DND-41 (cell line): ENCODE data around the gene PLEK2.

Experiments used
- ATAC-seq: fragments of 200-7000 bp; cut with Tn5 transposase; 3 replicates; pipeline ENCODE4 v1.9.1; 2021; ENCODE audit warnings: low read depth; ENCODE audit not compliant: insufficient read depth
- DNase-seq: peaks from one replicate; pipeline ENCODE4 v3.0.0-alpha.2; 2020
- H2AFZ ChIP-seq: 2 replicates; pipeline ENCODE4 v1.6.0; 2012; ENCODE audit warnings: low read depth, low read length
- H3K27ac ChIP-seq: 2 replicates; pipeline ENCODE4 v1.5.1; 2012; ENCODE audit warnings: low read length, inconsistent platforms
- H3K27me3 ChIP-seq: fragments of 200-600 bp; sonication (generic); 2 replicates; pipeline ENCODE4 v1.6.0; 2012; ENCODE audit warnings: low read length, mild to moderate bottlenecking, inconsistent platforms; ENCODE audit not compliant: insufficient read depth, poor library complexity
- H3K36me3 ChIP-seq: 2 replicates; pipeline ENCODE4 v1.5.1; 2012; ENCODE audit warnings: low read length, inconsistent platforms; ENCODE audit not compliant: insufficient read depth
- H3K4me1 ChIP-seq: 2 replicates; pipeline ENCODE4 v1.5.1; 2012; ENCODE audit warnings: mild to moderate bottlenecking, low read length; ENCODE audit not compliant: insufficient read depth
- H3K4me2 ChIP-seq: 2 replicates; pipeline ENCODE4 v1.6.0; 2012; ENCODE audit warnings: mild to moderate bottlenecking, moderate library complexity, low read length, inconsistent platforms; ENCODE audit not compliant: insufficient read depth
- H3K4me3 ChIP-seq, 2 experiments: fragments of 200-600 bp in 1 of 2; shearing (Covaris generic) in 1 of 2; 2 replicates each; pipeline ENCODE4 v1.5.1; 2012 to 2016; ENCODE audit warnings: inconsistent platforms in 2 of 2, low read length in 2 of 2, mild to moderate bottlenecking in 2 of 2, low read depth in 1 of 2, moderate library complexity in 1 of 2
- H3K79me2 ChIP-seq: 2 replicates; pipeline ENCODE4 v1.6.0; 2012; ENCODE audit warnings: low read length, inconsistent platforms; ENCODE audit not compliant: insufficient read depth
- H3K9ac ChIP-seq: 2 replicates; pipeline ENCODE4 v1.6.0; 2012; ENCODE audit warnings: low read depth, mild to moderate bottlenecking, inconsistent platforms, low read length, moderate library complexity
- H3K9me3 ChIP-seq: 2 replicates; pipeline ENCODE4 v1.5.1; 2012; ENCODE audit warnings: low read length, moderate library complexity, mild to moderate bottlenecking, inconsistent platforms; ENCODE audit not compliant: insufficient read depth, severe bottlenecking
- H4K20me1 ChIP-seq: 2 replicates; pipeline ENCODE4 v1.6.0; 2012; ENCODE audit warnings: low read length; ENCODE audit not compliant: insufficient read depth
- CTCF ChIP-seq: IDR thresholded peaks from 2 replicates; pipeline ENCODE4 v1.5.1; 2012; ENCODE audit warnings: borderline replicate concordance, low read length, moderate library complexity, mild to moderate bottlenecking; ENCODE audit not compliant: poor library complexity, severe bottlenecking; ENCODE audit errors: extremely low read depth
- EZH2 ChIP-seq: IDR thresholded peaks from 3 replicates; pipeline ENCODE4 v1.6.1; 2012; ENCODE audit warnings: borderline replicate concordance, low read depth, mild to moderate bottlenecking, moderate library complexity, low read length, inconsistent platforms; ENCODE audit not compliant: severe bottlenecking

The PLEK2 gene

DNA sequence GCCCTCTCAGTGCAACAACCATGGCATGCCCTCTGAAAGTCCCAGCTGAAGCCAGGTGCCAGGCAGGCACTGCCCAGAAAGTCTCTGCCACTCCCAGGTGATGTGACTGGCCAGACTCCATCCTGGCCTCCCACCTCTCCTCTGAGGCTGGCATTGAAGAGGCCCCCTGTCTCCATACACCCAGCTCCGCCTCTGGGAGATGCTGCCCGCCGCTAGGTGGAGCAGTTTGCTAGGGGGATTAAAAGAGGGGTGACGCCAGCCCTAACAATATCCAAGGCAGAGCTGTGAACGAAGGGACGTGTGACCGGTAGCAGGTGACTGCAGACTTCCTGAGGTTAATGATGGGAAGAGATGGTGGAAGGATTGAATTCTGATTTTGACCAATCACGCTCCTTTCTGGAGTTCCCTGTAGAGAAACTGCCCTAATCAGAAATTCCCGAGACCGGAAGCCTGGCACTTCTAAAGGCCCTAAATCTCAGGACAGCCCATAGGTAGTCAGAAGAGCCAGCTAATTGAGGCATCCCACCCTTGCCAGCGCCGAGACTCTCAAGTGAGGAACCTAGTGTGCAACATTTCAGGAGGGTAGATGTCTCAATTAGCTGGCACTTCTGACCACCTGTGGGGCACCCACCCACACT, 8.3 kb upstream of the PLEK2 start:
- Histone ChIP-seq H3K9ac (no peak overlapping the region), H3K27me3 (peaks cover 11% of the 10 kb centered on the region), H3K36me3 (no peaks in the 10 kb centered on the region), H3K4me1 (no peaks in the 10 kb centered on the region), H3K4me3 (no peak overlapping the region), H2AFZ (no peak overlapping the region), H4K20me1 (no peaks in the 10 kb centered on the region), H3K79me2 (no peaks in the 10 kb centered on the region), H3K4me2 (no peak overlapping the region), H3K27ac (no peak overlapping the region), H3K9me3 (no peaks in the 10 kb centered on the region)
- DNase-seq (peak; percentile 60), ATAC-seq (peak; percentile 84)
- TF ChIP-seq CTCF: peak; percentile 75
- TF ChIP-seq EZH2: no peak

GRCh38 chr14:67418401-67419191, 6.6 kb upstream of the PLEK2 start:
- ATAC-seq (no peak), DNase-seq (no peak)
- Histone ChIP-seq H3K9ac (no peak overlapping the region), H3K4me1 (no peaks in the 10 kb centered on the region), H3K9me3 (no peaks in the 10 kb centered on the region), H3K27me3 (peaks cover 5% of the 10 kb centered on the region), H4K20me1 (no peaks in the 10 kb centered on the region), H3K79me2 (no peaks in the 10 kb centered on the region), H3K4me3 (no peak overlapping the region), H3K36me3 (no peaks in the 10 kb centered on the region), H3K4me2 (no peak overlapping the region), H2AFZ (no peak overlapping the region), H3K27ac (no peak overlapping the region)
- TF ChIP-seq EZH2: no peak
- TF ChIP-seq CTCF: no peak

GRCh38 chr14:67417633-67418032, 5.7 kb upstream of the PLEK2 start:
- Histone ChIP-seq H2AFZ (no peak overlapping the region), H3K79me2 (no peaks in the 10 kb centered on the region), H3K4me1 (no peaks in the 10 kb centered on the region), H3K4me2 (no peak overlapping the region), H3K27me3 (no peaks in the 10 kb centered on the region), H3K27ac (no peak overlapping the region), H3K4me3 (no peak overlapping the region), H3K9ac (no peak overlapping the region), H3K36me3 (no peaks in the 10 kb centered on the region), H3K9me3 (no peaks in the 10 kb centered on the region), H4K20me1 (no peaks in the 10 kb centered on the region)
- DNase-seq: no peak
- no peak for ATAC-seq
- TF ChIP-seq CTCF (no peak), EZH2 (no peak)

DNA sequence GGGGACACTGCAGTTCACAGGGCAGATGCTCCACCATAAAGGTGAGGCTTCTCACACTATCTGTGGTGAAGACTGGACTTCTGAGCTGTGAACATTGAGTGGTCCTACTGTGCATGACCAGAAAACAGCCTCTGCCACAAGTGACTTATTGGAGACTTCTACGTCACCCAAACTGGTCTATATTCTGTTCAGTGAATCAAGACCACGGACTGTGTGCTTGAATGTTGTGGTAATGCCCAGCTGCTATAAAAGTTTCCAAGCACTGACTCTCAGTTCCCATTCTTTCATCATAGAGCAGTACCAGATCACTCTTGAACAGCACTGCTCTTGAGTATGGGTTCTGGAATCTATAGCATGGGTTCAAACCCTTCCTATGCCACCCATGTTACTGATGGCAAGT, 4.8 kb upstream of the PLEK2 start:
- Histone ChIP-seq H3K4me3 (no peak overlapping the region), H3K79me2 (no peaks in the 10 kb centered on the region), H2AFZ (no peak overlapping the region), H3K9me3 (no peaks in the 10 kb centered on the region), H3K4me2 (no peak overlapping the region), H3K4me1 (no peaks in the 10 kb centered on the region), H3K36me3 (no peaks in the 10 kb centered on the region), H3K27me3 (no peaks in the 10 kb centered on the region), H3K27ac (no peak overlapping the region), H3K9ac (no peak overlapping the region), H4K20me1 (no peaks in the 10 kb centered on the region)
- TF ChIP-seq EZH2 (no peak), CTCF (no peak)
- no peak for ATAC-seq
- no peak for DNase-seq
